NCI-H2227 treated with DMSO at 0.1 percent for 48 hours (cell line): Measurements from ENCODE around the gene ADAP1.
"Not testable (repeated sequence)": the region's sequence is repeated elsewhere in the genome, so short reads cannot be mapped to it uniquely, and the experiment has no call there.

ENCODE experiments used
- DNase-seq: peaks from one replicate; lab custom pipeline; 2025; lab: John Stamatoyannopoulos, UW

Gene ADAP1

GRCh38 chr7:938546-939185, 15.8 kb downstream of the ADAP1 start:
- DNase-seq, result no peak

GRCh38 chr7:937856-938484, 16.5 kb downstream of the ADAP1 start:
- no peak for DNase-seq

GRCh38 chr7:936386-937054, 18.0 kb downstream of the ADAP1 start:
- no peak for DNase-seq

GRCh38 chr7:935874-936385, 18.6 kb downstream of the ADAP1 start:
- DNase-seq, result no peak

- no peak for DNase-seq
Measured at GRCh38 chr7:935164-935873, 19.2 kb downstream of the ADAP1 start.

GRCh38 chr7:934469-935163, 19.9 kb downstream of the ADAP1 start:
- no peak for DNase-seq

- no peak for DNase-seq
Measured at GRCh38 chr7:932651-932975, 21.9 kb downstream of the ADAP1 start.

- no peak for DNase-seq
Measured at GRCh38 chr7:931871-932650, 22.4 kb downstream of the ADAP1 start.

- DNase-seq, result no peak
Measured at GRCh38 chr7:930975-931758, 23.3 kb downstream of the ADAP1 start.

- DNase-seq, result no peak
Measured at GRCh38 chr7:929311-929711, 25.2 kb downstream of the ADAP1 start.

- no peak for DNase-seq
Measured at GRCh38 chr7:927031-927671, 27.3 kb downstream of the ADAP1 start.

GRCh38 chr7:926061-927030, 28.1 kb downstream of the ADAP1 start:
- DNase-seq, result no peak

GRCh38 chr7:925601-926000, 28.9 kb downstream of the ADAP1 start:
- DNase-seq, result no peak

GRCh38 chr7:924541-925231, 29.8 kb downstream of the ADAP1 start:
- DNase-seq, result no peak

- DNase-seq, result not testable (repeated sequence)
Measured at GRCh38 chr7:924042-924441, 30.4 kb downstream of the ADAP1 start.

GRCh38 chr7:923108-924041, 31.1 kb downstream of the ADAP1 start:
- DNase-seq, result no peak
